Panc1 (cell line): Measurements from ENCODE around the gene C2CD4A.

Experiments used
- POLR2AphosphoS5 ChIP-seq: IDR thresholded peaks from 2 replicates; pipeline ENCODE4 v1.6.1; 2012; ENCODE audit warnings: mild to moderate bottlenecking, low read depth, low read length, moderate library complexity
- TCF7L2 ChIP-seq: IDR thresholded peaks from 2 replicates; pipeline ENCODE4 v1.6.1; 2011; ENCODE audit warnings: mild to moderate bottlenecking, low read depth, low read length, inconsistent platforms
- TF ChIP-seq, protein P1 (sequence below): fragments of 450-650 bp; IDR thresholded peaks from 2 replicates; pipeline ENCODE4 v1.5.1; 2017; ENCODE audit warnings: mild to moderate bottlenecking

- TF ChIP-seq, protein P1, sequence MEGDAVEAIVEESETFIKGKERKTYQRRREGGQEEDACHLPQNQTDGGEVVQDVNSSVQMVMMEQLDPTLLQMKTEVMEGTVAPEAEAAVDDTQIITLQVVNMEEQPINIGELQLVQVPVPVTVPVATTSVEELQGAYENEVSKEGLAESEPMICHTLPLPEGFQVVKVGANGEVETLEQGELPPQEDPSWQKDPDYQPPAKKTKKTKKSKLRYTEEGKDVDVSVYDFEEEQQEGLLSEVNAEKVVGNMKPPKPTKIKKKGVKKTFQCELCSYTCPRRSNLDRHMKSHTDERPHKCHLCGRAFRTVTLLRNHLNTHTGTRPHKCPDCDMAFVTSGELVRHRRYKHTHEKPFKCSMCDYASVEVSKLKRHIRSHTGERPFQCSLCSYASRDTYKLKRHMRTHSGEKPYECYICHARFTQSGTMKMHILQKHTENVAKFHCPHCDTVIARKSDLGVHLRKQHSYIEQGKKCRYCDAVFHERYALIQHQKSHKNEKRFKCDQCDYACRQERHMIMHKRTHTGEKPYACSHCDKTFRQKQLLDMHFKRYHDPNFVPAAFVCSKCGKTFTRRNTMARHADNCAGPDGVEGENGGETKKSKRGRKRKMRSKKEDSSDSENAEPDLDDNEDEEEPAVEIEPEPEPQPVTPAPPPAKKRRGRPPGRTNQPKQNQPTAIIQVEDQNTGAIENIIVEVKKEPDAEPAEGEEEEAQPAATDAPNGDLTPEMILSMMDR, result no peak
- TF ChIP-seq TCF7L2, result no peak
- no peak for TF ChIP-seq POLR2AphosphoS5
Observed at GRCh38 chr15:62090988-62091387, 24.2 kb downstream of the C2CD4A start.
